HTERT RPE-1 (cell line): ENCODE measurements around the gene FAR2.
"Not testable (repeated sequence)": the region's sequence is repeated elsewhere in the genome, so short reads cannot be mapped to it uniquely, and the experiment has no call there.

Experiments used
- in situ Hi-C: fragments of 300-500 bp; cut with MboI; formaldehyde crosslinking; loops from 4 replicates; pipeline ENCODE4 v1.14.3; 2020; ENCODE audit warnings: low sequenced_read_pairs

FAR2 gene

GRCh38 chr12:29229937-29230336 lies 80.9 kb downstream of the FAR2 start:
- in situ Hi-C loops, result no loop called here

GRCh38 chr12:29230800-29231560 lies 81.9 kb downstream of the FAR2 start:
- in situ Hi-C loops, result no loop called here

- in situ Hi-C loops, result no loop called here
These were observed 83.0 kb downstream of the FAR2 start for GRCh38 chr12:29232086-29232485.

- in situ Hi-C loops, result no loop called here
These were observed 85.5 kb downstream of the FAR2 start for GRCh38 chr12:29234552-29234951.

GRCh38 chr12:29234965-29235626 lies 86.0 kb downstream of the FAR2 start:
- in situ Hi-C loops, result no loop called here

- in situ Hi-C loops, result no loop called here
These were observed 89.8 kb downstream of the FAR2 start for GRCh38 chr12:29238822-29239291.

- in situ Hi-C loops, result no loop called here
These were observed 90.3 kb downstream of the FAR2 start for GRCh38 chr12:29239336-29239735.

- in situ Hi-C loops, result no loop called here
These were observed 91.4 kb downstream of the FAR2 start for GRCh38 chr12:29240441-29240840.

GRCh38 chr12:29241821-29242591 lies 92.9 kb downstream of the FAR2 start:
- in situ Hi-C loops, result no loop called here

GRCh38 chr12:29242921-29243431 lies 93.9 kb downstream of the FAR2 start:
- in situ Hi-C loops, result no loop called here

- in situ Hi-C loops, result no loop called here
These were observed 95.2 kb downstream of the FAR2 start for GRCh38 chr12:29244159-29244765.

GRCh38 chr12:29245246-29245645 lies 96.2 kb downstream of the FAR2 start:
- in situ Hi-C loops, result no loop called here

- in situ Hi-C loops, result no loop called here
These were observed 100.9 kb downstream of the FAR2 start for GRCh38 chr12:29249930-29250329.

- in situ Hi-C loops, result no loop called here
These were observed 105.0 kb downstream of the FAR2 start for GRCh38 chr12:29253906-29254625.

GRCh38 chr12:29255042-29255441 lies 106.0 kb downstream of the FAR2 start:
- in situ Hi-C loops, result no loop called here

GRCh38 chr12:29256598-29256997 lies 107.5 kb downstream of the FAR2 start:
- in situ Hi-C loops, result no loop called here

GRCh38 chr12:29257687-29258086 lies 108.6 kb downstream of the FAR2 start:
- in situ Hi-C loops, result not testable (repeated sequence)

GRCh38 chr12:29264424-29264823 lies 115.3 kb downstream of the FAR2 start:
- in situ Hi-C loops, result no loop called here

GRCh38 chr12:29269706-29270408 lies 120.8 kb downstream of the FAR2 start:
- in situ Hi-C loops, result no loop called here

GRCh38 chr12:29270446-29270845 lies 121.4 kb downstream of the FAR2 start:
- in situ Hi-C loops, result no loop called here
